AG04450 (cell line): ENCODE data around the gene USP7. TPM values are rescaled to one million over a fixed set of nuclear protein-coding genes. Genes with fewer than 3 reads are reported as not detected.
A peak's percentile ranks its signal among the peaks of the same experiment; 100 is the strongest.

ENCODE experiments used
- CTCF ChIA-PET: fragments of 300-600, 350-600 bp; formaldehyde crosslinking; extraction: SDS; loops from one replicate; lab custom pipeline; 2022; ENCODE audit warnings: antibody characterized with exemption, inconsistent platforms; lab: Charles Lee
- POLR2A ChIA-PET: fragments of 350-600 bp; formaldehyde crosslinking; extraction: SDS; loops from one replicate; lab custom pipeline; 2021; ENCODE audit warnings: antibody characterized with exemption, inconsistent platforms; lab: Yijun Ruan, JAX
- DNase-seq: peaks from one replicate; pipeline ENCODE4 v3.0.0-alpha.2; 2011; ENCODE audit warnings: low read depth, low spot score
- H3K27ac ChIP-seq: one replicate; pipeline ENCODE4 v1.5.1; 2012; ENCODE audit warnings: low read depth, low read length, control low read depth
- H3K27me3 ChIP-seq: one replicate; pipeline ENCODE4 v1.6.0; 2012; ENCODE audit warnings: low read length; ENCODE audit not compliant: control insufficient read depth, insufficient read depth
- H3K4me3 ChIP-seq: 2 replicates; pipeline ENCODE4 v1.5.1; 2011; ENCODE audit warnings: mild to moderate bottlenecking, low read depth, low read length, control low read depth
- H3K9me3 ChIP-seq: 2 replicates; pipeline ENCODE4 v1.5.1; 2012; ENCODE audit warnings: low read length; ENCODE audit not compliant: control insufficient read depth, insufficient read depth
- CTCF ChIP-seq: IDR thresholded peaks from 2 replicates; pipeline ENCODE4 v1.5.1; 2011; ENCODE audit warnings: low read depth, low read length, control low read depth, inconsistent platforms
- polyA minus RNA-seq: library from RNA; depleted of rRNA, polyadenylated mRNA; stranded (reverse); fragments of >200 nt; gene quantifications from 2 replicates; pipeline ENCODE4 v1.2.3, GENCODE V29; 2011; rRNA and poly(A)+ RNA removed
- polyA plus RNA-seq: library from polyadenylated mRNA; depleted of rRNA; stranded (reverse); fragments of >200 nt; gene quantifications from 2 replicates; pipeline ENCODE4 v1.2.3, GENCODE V29; 2011; rRNA removed

Gene USP7
- polyA plus RNA-seq (26.9 and 35.5 TPM in 2 replicates), polyA minus RNA-seq (94.0 and 131 TPM in 2 replicates)

GRCh38 chr16:8963821-8964441 lies at the start of gene USP7:
USP7 (minus strand) TSS chr16:8963906; CDS start chr16:8963285, 621 bp downstream.
- ChIA-PET CTCF (interaction anchor here (0.6 to 0.7 kb wide), 2 partner anchors 11 to 68 kb away, joined by 3 read pairs; no protein-coding TSS in a partner anchor), POLR2A (interaction anchor here (1.6 kb wide), 1 partner anchor 95 kb away, joined by 4 read pairs; the partner anchor contains the start of gene CARHSP1)
- peak; percentile 56 for DNase-seq
- no peaks in the 10 kb centered on the region for H3K27me3 ChIP-seq
- H3K27ac ChIP-seq, result no peak within 1 kb of the TSS
- H3K9me3 ChIP-seq, result no peaks in the 10 kb centered on the region; the same call in 1 of the 2 replicates
- no peak for TF ChIP-seq CTCF
- H3K4me3 ChIP-seq, result peak within 1 kb of the TSS; percentile 83

- Histone ChIP-seq H3K4me3 (peak overlapping the region; percentile 4; the same call in 1 of the 2 replicates), H3K27ac (no peak overlapping the region), H3K9me3 (peaks cover 15% of the 10 kb centered on the region), H3K27me3 (no peaks in the 10 kb centered on the region)
- CTCF ChIA-PET, result interaction anchor here (0.8 to 1.5 kb wide), 6 partner anchors 10 to 140 kb away, joined by 3 to 7 read pairs (median 3); no protein-coding TSS in a partner anchor
- DNase-seq, result no peak
- POLR2A ChIA-PET, result no interaction called here
- TF ChIP-seq CTCF, result no peak
Measured at GRCh38 chr16:9013508-9013864, 49.8 kb upstream of the USP7 start.

GRCh38 chr16:9012848-9013507 lies 49.3 kb upstream of the USP7 start:
- Histone ChIP-seq H3K9me3 (peaks cover 15% of the 10 kb centered on the region), H3K27ac (no peak overlapping the region), H3K4me3 (peak overlapping the region; percentile 4; the same call in 1 of the 2 replicates), H3K27me3 (no peaks in the 10 kb centered on the region)
- ChIA-PET POLR2A (no interaction called here), CTCF (interaction anchor here (0.8 to 1.5 kb wide), 6 partner anchors 9 to 140 kb away, joined by 3 to 7 read pairs (median 3); no protein-coding TSS in a partner anchor)
- DNase-seq, result no peak
- peak; percentile 34; the same call in 1 of the 2 replicates for TF ChIP-seq CTCF

GRCh38 chr16:9012330-9012729 lies 48.6 kb upstream of the USP7 start:
- no peak overlapping the region for H3K4me3 ChIP-seq
- no peak overlapping the region for H3K27ac ChIP-seq
- no peak for DNase-seq
- TF ChIP-seq CTCF, result no peak
- H3K27me3 ChIP-seq, result no peaks in the 10 kb centered on the region
- H3K9me3 ChIP-seq, result peaks cover 15% of the 10 kb centered on the region
- POLR2A ChIA-PET, result no interaction called here
- CTCF ChIA-PET, result interaction anchor here (1.1 to 1.5 kb wide), 3 partner anchors 22 to 139 kb away, joined by 3 to 4 read pairs (median 3); no protein-coding TSS in a partner anchor
